Coronary artery (tissue), 2 donors: ENCODE data around the gene USP53.

ENCODE experiments used
- DNase-seq: peaks from one replicate; pipeline ENCODE4 v3.0.0-alpha.2; 2017; ENCODE audit warnings: low spot score
- H3K27ac ChIP-seq, 2 donors: fragments of 200-600 bp; sonication (generic); one replicate each; pipeline ENCODE4 v1.5.1; 2016 to 2019
- H3K4me3 ChIP-seq: fragments of 200-600 bp; sonication (generic); 2 replicates; pipeline ENCODE4 v1.5.1; 2016; ENCODE audit warnings: mild to moderate bottlenecking, moderate library complexity
- TF ChIP-seq, protein P1 (sequence below): fragments of 200-600 bp; sonication (generic); IDR thresholded peaks from one replicate; pipeline ENCODE4 v1.5.1; 2019; ENCODE audit warnings: antibody characterized with exemption

Gene USP53

DNA sequence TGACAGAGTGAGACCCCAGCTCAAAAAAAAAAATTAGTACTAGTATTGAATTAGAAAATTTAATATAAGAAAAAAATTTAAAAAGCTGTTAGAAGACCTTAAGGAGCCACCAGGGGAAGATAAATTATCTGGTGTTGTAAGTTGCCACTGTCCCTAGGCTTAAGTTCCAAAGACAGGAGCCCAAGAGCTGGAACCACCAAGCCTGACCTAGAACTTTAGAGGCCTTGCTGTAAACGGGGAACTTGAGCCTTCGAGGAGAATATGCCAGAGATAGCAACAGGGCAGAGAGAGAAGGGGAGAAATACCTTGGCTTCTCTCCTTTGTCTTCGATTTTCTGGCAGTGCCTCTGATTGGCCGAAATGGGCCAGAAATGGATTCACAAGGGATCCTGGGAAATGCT, 8.9 kb downstream of the USP53 start:
- no peak for DNase-seq
- TF ChIP-seq, protein P1, sequence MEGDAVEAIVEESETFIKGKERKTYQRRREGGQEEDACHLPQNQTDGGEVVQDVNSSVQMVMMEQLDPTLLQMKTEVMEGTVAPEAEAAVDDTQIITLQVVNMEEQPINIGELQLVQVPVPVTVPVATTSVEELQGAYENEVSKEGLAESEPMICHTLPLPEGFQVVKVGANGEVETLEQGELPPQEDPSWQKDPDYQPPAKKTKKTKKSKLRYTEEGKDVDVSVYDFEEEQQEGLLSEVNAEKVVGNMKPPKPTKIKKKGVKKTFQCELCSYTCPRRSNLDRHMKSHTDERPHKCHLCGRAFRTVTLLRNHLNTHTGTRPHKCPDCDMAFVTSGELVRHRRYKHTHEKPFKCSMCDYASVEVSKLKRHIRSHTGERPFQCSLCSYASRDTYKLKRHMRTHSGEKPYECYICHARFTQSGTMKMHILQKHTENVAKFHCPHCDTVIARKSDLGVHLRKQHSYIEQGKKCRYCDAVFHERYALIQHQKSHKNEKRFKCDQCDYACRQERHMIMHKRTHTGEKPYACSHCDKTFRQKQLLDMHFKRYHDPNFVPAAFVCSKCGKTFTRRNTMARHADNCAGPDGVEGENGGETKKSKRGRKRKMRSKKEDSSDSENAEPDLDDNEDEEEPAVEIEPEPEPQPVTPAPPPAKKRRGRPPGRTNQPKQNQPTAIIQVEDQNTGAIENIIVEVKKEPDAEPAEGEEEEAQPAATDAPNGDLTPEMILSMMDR: no peak
- Histone ChIP-seq H3K4me3 (no peak overlapping the region), H3K27ac (no peak overlapping the region)

- TF ChIP-seq, protein P1: no peak
- DNase-seq: no peak
- Histone ChIP-seq H3K27ac (no peak overlapping the region), H3K4me3 (no peak overlapping the region)
These were observed 15.2 kb downstream of the USP53 start for GRCh38 chr4:119227690-119228089.

- TF ChIP-seq, protein P1: no peak
- H3K27ac ChIP-seq: no peak overlapping the region
- DNase-seq: no peak
- no peak overlapping the region for H3K4me3 ChIP-seq
These were observed 15.9 kb downstream of the USP53 start for GRCh38 chr4:119228406-119228805.

DNA sequence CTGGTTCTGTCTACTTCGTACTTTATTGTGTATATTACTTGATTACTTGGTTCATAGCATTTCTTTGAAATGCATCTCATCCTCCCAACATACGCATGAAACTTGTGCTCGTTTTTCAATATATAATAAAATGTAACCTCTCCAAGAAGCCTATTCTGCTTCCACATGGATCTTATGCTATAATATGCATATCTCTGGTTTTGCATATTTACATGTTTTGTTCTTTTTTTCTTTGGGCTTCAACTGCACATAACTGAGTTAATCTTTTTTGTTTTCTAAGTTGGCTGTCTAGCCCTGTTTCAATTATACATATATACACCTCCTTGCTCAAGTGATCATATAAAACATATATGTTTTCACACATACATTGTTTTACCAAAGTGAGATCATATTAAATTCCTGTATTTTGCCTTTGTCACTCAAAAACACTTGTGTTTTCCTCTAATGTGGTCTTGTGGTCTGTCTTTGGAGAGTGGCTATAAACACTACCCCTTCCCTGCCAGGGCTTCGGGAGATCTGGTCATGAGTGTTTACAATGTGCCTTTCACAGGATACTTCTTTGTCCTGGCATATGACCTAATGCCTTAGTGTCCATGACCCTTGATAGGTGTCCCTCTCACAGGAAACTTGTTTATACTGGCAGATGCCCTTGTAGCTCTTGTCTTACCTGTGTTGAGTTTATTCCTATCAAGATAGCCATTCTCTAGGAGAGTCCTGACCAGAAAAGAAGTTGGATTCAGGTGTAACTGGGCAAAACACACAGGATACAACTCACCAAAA, 17.6 kb downstream of the USP53 start:
- no peak overlapping the region for H3K27ac ChIP-seq
- DNase-seq: no peak
- TF ChIP-seq, protein P1: no peak
- H3K4me3 ChIP-seq: no peak overlapping the region

- DNase-seq: peak; percentile 41
- H3K27ac ChIP-seq: no peak overlapping the region
- TF ChIP-seq, protein P1: no peak
- H3K4me3 ChIP-seq: no peak overlapping the region
These were observed 19.0 kb downstream of the USP53 start for GRCh38 chr4:119231491-119231890.

- TF ChIP-seq, protein P1: no peak
- no peak for DNase-seq
- H3K4me3 ChIP-seq: no peak overlapping the region
- no peak overlapping the region for H3K27ac ChIP-seq
These were observed 19.8 kb downstream of the USP53 start for GRCh38 chr4:119232286-119232685.

DNA sequence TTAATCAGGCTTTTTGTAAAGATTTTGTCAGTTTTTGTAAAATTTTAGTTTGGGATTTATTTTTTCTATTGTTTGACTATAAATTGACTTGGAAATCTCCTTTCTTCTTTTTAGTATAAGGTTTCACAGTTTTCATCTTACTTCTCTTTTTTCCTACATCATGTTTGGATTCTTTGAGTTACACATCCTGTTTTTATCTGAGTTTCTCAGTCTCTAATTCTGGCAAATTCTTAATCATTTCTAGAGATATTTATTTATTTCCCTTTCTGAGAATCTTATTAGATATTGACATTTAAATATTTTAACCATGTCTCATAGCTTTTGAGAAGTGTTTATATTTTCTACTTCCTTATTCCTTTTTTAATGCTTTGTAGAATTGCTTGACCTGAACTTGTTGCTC, 20.7 kb downstream of the USP53 start:
- Histone ChIP-seq H3K4me3 (no peak overlapping the region), H3K27ac (no peak overlapping the region)
- no peak for DNase-seq
- TF ChIP-seq, protein P1: no peak
